HepG2 (cell line): ENCODE results near the gene CSMD2.

Experiments
- CC2D1A ChIP-seq: sonication (generic); formaldehyde crosslinking; IDR thresholded peaks from 2 replicates; pipeline ENCODE4 v1.8.1; 2023; ENCODE audit warnings: mild to moderate bottlenecking, missing genetic modification reagents
- EZH2 ChIP-seq: conservative IDR thresholded peaks from 2 replicates; pipeline ENCODE4 v1.6.1; 2012; ENCODE audit warnings: mild to moderate bottlenecking, low read depth, low read length, moderate library complexity
- NRL ChIP-seq: sonication (generic); formaldehyde crosslinking; IDR thresholded peaks from 2 replicates; pipeline ENCODE4 v1.5.0; 2020; ENCODE audit warnings: missing genetic modification reagents, mild to moderate bottlenecking, moderate library complexity, borderline replicate concordance
- POLR2A ChIP-seq, 2 experiments: IDR thresholded peaks; 2 replicates each; pipeline ENCODE4 v1.6.1; 2011; ENCODE audit warnings: low read depth in 2 of 2, low read length in 2 of 2, mild to moderate bottlenecking in 1 of 2, moderate library complexity in 1 of 2; ENCODE audit not compliant: insufficient read depth in 1 of 2
- REST ChIP-seq, 2 experiments: IDR thresholded peaks; 2 replicates each; pipeline ENCODE4 v1.6.1; 2011 to 2012; ENCODE audit warnings: low read length in 2 of 2, borderline replicate concordance in 1 of 2, low read depth in 1 of 2, mild to moderate bottlenecking in 1 of 2, moderate library complexity in 1 of 2

DNA sequence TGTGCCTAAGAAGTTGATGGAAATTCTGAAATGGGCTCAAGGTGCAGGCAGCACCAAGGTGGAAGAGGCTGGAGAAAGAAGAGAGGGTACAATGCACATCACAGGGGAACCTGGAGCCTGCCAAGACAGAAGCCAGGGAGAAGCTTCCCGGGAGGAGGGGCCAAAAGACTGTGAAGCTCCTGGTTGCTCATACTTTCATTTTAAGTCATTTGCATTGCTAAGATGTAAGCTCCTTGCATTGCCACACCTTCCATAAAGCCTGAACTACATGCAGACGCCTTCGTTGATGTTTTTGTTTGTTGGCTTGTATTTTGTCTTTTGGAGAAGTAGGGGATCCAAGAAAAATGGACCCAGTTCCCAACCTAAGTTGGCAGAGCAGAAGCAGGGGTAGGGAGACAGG, 232.2 kb downstream of the CSMD2 start:
- TF ChIP-seq REST (IDR thresholded peaks at IDR 0.05; ENCODE audit: borderline replicate concordance in 1 of 2, low read depth in 1 of 2, low read length in 2 of 2) (no peak), NRL (no peak), CC2D1A (CRISPR knock-in tag) (no peak), EZH2 (no peak), POLR2A (IDR thresholded peaks at IDR 0.05; ENCODE audit: insufficient read depth in 1 of 2, low read depth in 2 of 2, low read length in 2 of 2) (no peak)
